ENCODE measurements around the gene DYSF.
"Not testable (repeated sequence)": the region's sequence is repeated elsewhere in the genome, so short reads cannot be mapped to it uniquely, and the experiment has no call there.

DYSF gene

GRCh38 chr2:71453404-71454220, at the start of gene DYSF:
DYSF (plus strand) TSS chr2:71453561.
- peak; percentile 48 for DNase-seq (ENCODE audit: low read depth)

GRCh38 chr2:71409611-71410010, 43.8 kb upstream of the DYSF start:
- DNase-seq (ENCODE audit: low read depth): no peak

- DNase-seq (ENCODE audit: low read depth): no peak
These were observed 42.7 kb upstream of the DYSF start for GRCh38 chr2:71410696-71411095.

- not testable (repeated sequence) for DNase-seq (ENCODE audit: low read depth)
These were observed 36.5 kb upstream of the DYSF start for GRCh38 chr2:71416866-71417265.

GRCh38 chr2:71417300-71418202, 35.8 kb upstream of the DYSF start:
- DNase-seq (ENCODE audit: low read depth): no peak

- DNase-seq (ENCODE audit: low read depth): no peak
These were observed 34.2 kb upstream of the DYSF start for GRCh38 chr2:71419145-71419544.

- DNase-seq (ENCODE audit: low read depth): no peak
These were observed 33.4 kb upstream of the DYSF start for GRCh38 chr2:71419976-71420375.

GRCh38 chr2:71422786-71423185, 30.6 kb upstream of the DYSF start:
- DNase-seq (ENCODE audit: low read depth): no peak

GRCh38 chr2:71423817-71424420, 29.4 kb upstream of the DYSF start:
- no peak for DNase-seq (ENCODE audit: low read depth)

GRCh38 chr2:71426721-71427120, 26.6 kb upstream of the DYSF start:
- DNase-seq (ENCODE audit: low read depth): peak; percentile 17

- DNase-seq (ENCODE audit: low read depth): no peak
These were observed 24.6 kb upstream of the DYSF start for GRCh38 chr2:71428472-71429383.

GRCh38 chr2:71445142-71445541, 8.2 kb upstream of the DYSF start:
- DNase-seq (ENCODE audit: low read depth): not testable (repeated sequence)

GRCh38 chr2:71446505-71446904, 6.9 kb upstream of the DYSF start:
- no peak for DNase-seq (ENCODE audit: low read depth)

GRCh38 chr2:71449343-71449742, 4.0 kb upstream of the DYSF start:
- no peak for DNase-seq (ENCODE audit: low read depth)

- no peak for DNase-seq (ENCODE audit: low read depth)
These were observed 1.7 kb upstream of the DYSF start for GRCh38 chr2:71451705-71452104.

GRCh38 chr2:71452565-71452964, 796 bp upstream of the DYSF start:
- peak; percentile 77 for DNase-seq (ENCODE audit: low read depth)

- DNase-seq (ENCODE audit: low read depth): no peak
These were observed 1.1 kb downstream of the DYSF start for GRCh38 chr2:71454221-71455010.

GRCh38 chr2:71455011-71455740, 1.8 kb downstream of the DYSF start:
- no peak for DNase-seq (ENCODE audit: low read depth)

GRCh38 chr2:71455741-71456569, 2.6 kb downstream of the DYSF start:
- no peak for DNase-seq (ENCODE audit: low read depth)
